ENCODE results near the gene MYRF.

Gene MYRF

DNA sequence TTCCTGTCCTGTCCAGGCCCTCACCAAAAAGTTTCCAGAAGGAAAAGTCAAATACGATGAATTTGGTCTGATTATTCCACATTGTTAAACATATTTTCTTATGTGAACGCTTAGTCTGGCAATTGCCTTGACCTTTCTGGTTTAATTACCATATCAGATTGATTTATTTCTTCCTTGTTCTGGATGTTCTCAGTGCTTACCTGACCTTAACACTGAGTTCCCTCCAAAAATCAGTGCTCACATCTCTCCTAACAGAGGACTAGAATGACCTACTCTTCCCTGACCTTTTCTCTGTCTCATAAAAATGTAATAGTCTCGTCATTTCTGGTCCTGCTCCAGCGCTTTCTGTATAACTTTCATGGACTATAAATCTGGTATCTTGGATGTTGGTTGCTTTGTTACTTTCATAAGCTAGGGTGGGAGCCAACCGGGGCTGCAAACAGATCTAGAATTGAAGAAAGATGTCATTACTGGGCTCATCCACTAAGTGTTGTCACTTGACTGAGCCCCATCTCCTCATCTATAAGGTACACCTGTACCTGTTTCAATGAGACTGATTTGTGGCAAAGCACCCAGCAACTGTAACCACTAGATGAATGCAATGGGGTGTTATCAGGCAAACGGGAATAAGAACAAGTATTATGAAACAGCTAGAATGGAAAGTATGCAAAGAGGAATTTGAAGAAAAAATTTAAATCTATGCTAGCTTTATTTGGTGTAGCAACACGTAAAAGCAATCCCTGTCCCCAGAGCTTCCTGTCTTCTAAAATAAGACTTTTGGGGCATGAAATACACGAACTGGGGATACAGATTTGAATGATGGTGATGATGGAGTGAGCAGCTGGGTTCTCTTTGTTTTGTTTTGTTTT lies 78.0 kb downstream of the MYRF start:
- Histone ChIP-seq H3K4me3 (no peak overlapping the region), H3K27ac (peak overlapping the region in 1 of 21 experiments; percentile 22)

DNA sequence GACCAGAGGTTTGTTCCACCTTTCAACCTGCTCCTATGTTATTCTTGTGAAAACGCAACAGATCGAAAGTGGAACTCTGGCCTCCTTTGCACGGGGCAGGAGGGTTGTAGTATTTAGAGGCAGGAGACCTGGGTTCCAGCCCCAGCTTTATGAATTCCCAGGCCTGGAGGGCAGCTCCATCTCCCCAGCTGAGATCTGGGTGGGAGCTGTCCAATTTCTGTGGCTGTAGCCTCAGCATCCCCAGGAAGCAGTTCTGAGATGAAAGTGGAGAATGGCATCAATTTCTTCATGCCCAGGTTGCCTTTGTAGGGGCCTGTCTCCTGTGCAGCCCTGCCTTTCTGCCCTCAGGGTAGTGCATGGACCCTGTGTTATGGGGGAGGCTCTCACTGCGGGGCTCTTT lies 79.8 kb downstream of the MYRF start:
- Histone ChIP-seq H3K4me3 (no peak overlapping the region), H3K27ac (no peak overlapping the region)

DNA sequence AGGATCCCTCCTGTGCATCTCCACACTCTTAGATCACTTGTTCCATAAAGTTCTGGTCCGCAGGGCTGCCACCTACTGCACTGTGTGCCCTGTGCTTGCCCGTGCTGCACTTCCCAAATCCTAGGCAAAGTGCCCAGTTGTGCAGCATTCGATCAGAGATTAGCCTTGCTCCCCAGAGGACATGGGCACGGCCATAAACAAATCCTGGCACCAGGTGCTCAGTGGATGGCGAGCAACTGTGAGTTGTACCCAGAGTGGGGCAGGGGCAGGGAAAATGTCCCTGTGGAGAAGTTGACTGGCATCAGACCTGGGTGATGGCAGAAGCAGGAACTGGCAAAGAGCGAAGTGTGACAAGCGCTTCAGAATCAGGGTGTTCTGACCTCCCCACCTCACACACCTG lies 80.3 kb downstream of the MYRF start:
- Histone ChIP-seq H3K27ac (no peak overlapping the region), H3K4me3 (no peak overlapping the region)

DNA sequence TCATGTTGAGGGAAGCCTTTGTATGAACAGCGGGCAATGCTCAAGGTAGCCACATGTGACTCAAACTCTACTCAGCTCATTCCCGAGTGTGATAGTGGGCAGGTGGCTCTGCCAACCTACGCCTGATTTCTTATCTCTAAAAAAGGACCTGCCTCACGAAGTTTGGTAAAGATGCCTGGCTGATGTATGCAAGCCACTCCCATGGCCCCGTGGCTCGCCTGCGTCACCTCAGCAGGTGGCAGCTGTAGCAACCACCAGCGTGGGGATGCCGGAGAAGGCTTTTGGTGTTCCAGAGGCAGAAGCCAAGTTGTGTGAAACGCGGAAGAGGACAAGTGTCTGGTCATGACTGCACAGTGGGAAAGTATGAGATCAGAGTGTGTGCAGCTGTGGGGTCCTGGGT lies 81.0 kb downstream of the MYRF start:
- Histone ChIP-seq H3K27ac (peak overlapping the region in 1 of 21 experiments; percentile 88), H3K4me3 (no peak overlapping the region)

DNA sequence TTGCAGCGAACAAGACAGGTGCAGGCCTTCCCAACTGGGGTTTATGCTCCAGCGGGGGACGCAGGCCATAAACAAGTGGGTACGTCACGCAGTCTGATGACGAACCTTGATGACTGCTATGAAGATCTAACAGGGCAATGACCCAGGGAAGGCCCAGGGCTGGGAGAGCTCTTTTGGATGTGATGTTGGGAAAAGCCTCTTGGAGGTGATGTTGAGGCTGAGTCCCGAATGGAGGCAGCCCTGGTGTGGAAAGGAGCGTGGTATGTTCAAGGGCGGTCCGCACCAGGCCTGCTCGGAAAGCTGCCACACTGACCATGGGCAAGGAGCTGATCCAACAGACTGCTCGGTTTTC lies 81.5 kb downstream of the MYRF start:
- Histone ChIP-seq H3K27ac (peak overlapping the region in 8 of 21 experiments; percentile 5 to 88 (median 58)), H3K4me3 (no peak overlapping the region)

DNA sequence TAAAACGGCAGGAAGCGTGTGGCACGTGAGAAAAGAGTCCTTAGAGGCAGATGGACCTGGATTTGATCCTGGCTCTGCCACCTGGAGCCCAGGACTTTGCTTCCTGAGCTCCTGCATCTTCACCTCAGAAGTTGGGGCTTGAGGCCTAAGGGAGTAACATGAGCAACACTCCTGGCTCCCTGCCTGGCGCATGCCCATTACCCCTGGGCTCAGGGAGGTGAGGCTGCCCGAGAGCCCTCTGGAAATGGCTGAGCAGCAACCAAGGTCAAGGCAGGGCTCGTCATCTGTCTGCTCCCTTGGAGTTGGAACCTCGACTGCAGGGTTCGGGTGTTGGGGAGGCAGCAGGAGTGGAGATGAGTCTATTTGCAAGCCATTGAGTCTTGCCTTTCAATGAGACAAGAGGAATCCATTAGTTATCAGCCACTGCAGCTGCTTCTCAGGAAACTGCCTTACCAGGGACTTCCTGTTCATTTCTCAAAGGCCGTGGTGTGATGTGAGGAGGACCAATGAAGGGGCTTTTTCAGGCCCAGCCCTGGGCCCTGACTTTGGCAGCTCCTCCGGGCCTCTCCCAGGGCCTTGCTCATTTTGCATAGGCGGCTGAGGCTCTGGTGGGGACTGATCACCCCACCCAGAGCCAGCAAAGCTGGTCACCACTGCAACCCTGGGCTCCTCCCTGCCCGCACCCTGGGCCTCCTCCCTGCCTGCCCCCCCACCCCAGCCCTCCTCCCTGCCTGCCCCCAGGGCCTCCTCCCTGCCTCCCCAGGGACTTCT lies 82.0 kb downstream of the MYRF start:
- H3K27ac ChIP-seq = peak overlapping the region in 17 of 21 experiments; percentile 5 to 88 (median 55)

DNA sequence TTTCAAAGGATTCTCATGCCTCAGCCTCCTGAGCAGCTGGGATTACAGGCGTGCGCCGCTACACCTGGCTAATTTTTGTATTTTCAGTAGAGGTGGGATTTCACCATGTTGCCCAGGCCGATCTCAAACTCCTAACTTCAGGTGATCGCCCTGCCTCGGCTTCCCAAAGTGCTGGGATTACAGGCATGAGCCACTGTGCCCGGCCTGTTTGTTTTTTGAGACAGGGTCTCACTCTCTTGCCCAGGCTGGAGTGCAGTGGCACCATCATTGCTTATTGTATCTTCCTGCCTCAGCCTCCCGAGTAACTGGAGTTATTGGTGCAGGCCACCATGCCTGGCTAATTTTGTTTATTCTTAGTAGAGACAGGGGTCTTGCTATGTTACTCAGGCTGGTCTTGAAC lies 83.8 kb downstream of the MYRF start:
- Histone ChIP-seq H3K4me3 (no peak overlapping the region), H3K27ac (peak overlapping the region in 3 of 21 experiments; percentile 1 to 88 (median 14))

More for the DNA sequence above, 82.0 kb downstream of the MYRF start:
- H3K4me3 ChIP-seq = no peak overlapping the region

DNA sequence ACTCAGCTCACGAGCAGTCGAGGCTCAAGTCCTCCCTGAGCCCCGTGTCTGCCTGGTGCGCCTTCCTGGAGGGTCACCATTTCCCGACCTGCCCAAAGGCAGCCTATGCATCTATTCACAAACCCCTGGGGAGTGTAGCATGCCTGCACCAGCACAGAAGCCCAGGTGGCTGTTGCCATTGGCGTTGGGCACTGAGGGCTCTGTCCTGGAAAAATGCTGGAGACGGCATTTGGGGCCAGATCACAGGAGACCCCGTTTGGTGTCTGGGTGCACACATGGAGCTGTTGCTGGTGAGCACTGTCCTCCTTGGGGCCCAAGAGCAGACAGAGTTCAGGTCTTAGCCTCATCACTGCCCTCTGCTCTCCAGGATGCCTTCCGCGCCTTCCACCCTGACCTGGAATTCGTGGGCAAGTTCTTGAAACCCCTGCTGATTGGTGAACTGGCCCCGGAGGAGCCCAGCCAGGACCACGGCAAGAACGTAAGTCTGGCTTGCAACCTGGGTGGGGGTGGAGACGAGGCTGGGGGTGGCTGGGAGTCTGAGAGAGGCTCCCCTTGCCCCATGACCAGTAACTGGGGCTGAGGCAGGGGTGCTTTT lies 85.1 kb downstream of the MYRF start:
- Histone ChIP-seq H3K27ac (no peak overlapping the region), H3K4me3 (no peak overlapping the region)
